H1 (cell line): ENCODE results near the gene VAMP2. TPM values are rescaled to one million over a fixed set of nuclear protein-coding genes. Genes with fewer than 3 reads are reported as not detected.

Source experiments
- CTCF ChIA-PET: fragments of 300-600 bp; sonication (Branson Sonifier 250); formaldehyde crosslinking; loops from one replicate; lab custom pipeline; 2021; ENCODE audit not compliant: partially characterized antibody; lab: Charles Lee
- POLR2A ChIA-PET: fragments of 300-600 bp; sonication (Branson Sonifier 250); formaldehyde crosslinking; loops from one replicate; lab custom pipeline; 2021; ENCODE audit warnings: inconsistent platforms; ENCODE audit not compliant: partially characterized antibody; lab: Charles Lee
- DNase-seq, 2 experiments: peaks; one replicate each; pipeline versions ENCODE4 v3.0.0 to v3.0.0-alpha.2; 2010 to 2022; ENCODE audit warnings: low spot score in 2 of 2, low read depth in 1 of 2, mixed read lengths in 1 of 2
- FAIRE-seq: peaks from 2 replicates; lab custom pipeline; 2011; peaks lifted over from hg19 to GRCh38; lab: Jason Lieb, UNC
- H2AFZ ChIP-seq: 2 replicates; pipeline ENCODE4 v1.8.1; 2012; ENCODE audit warnings: low read length, inconsistent platforms
- H2AK5ac ChIP-seq: 2 replicates; pipeline ENCODE4 v1.6.1; 2013; ENCODE audit warnings: low read depth, low read length
- H2BK120ac ChIP-seq: replicated peaks from 2 replicates; pipeline ENCODE3; 2013; ENCODE audit warnings: low read depth, low read length, inconsistent platforms
- H2BK12ac ChIP-seq: 2 replicates; pipeline ENCODE4 v1.6.1; 2013; ENCODE audit warnings: low read depth, low read length
- H2BK15ac ChIP-seq: 2 replicates; pipeline ENCODE4 v1.6.1; 2013; ENCODE audit warnings: low read length
- H2BK20ac ChIP-seq: 2 replicates; pipeline ENCODE4 v1.6.1; 2013; ENCODE audit warnings: low read length
- H2BK5ac ChIP-seq: 2 replicates; pipeline ENCODE4 v1.6.1; 2013; ENCODE audit warnings: low read depth, low read length
- H3K14ac ChIP-seq: 2 replicates; pipeline ENCODE4 v1.6.1; 2013; ENCODE audit warnings: inconsistent platforms; ENCODE audit not compliant: insufficient read length
- H3K18ac ChIP-seq: 2 replicates; pipeline ENCODE4 v1.6.1; 2013; ENCODE audit warnings: low read length; ENCODE audit errors: extremely low read depth
- H3K23ac ChIP-seq: 2 replicates; pipeline ENCODE4 v1.6.1; 2013; ENCODE audit warnings: inconsistent platforms; ENCODE audit not compliant: insufficient read length
- H3K23me2 ChIP-seq: 2 replicates; pipeline ENCODE4 v1.6.1; 2013; ENCODE audit warnings: low read depth, low read length
- H3K27ac ChIP-seq: 2 replicates; pipeline ENCODE4 v1.6.1; 2011; ENCODE audit warnings: low read depth, low read length, inconsistent platforms
- H3K27me3 ChIP-seq, 4 experiments: replicated peaks in 1 of 4; 1 replicate in 1 of 4; 2 replicates in 3 of 4; pipeline versions ENCODE4 v1.6.1 to v1.8.1; 2011 to 2013; ENCODE audit warnings: low read length in 3 of 4, mild to moderate bottlenecking in 3 of 4, inconsistent platforms in 2 of 4, mixed read lengths in 2 of 4, moderate library complexity in 1 of 4; ENCODE audit not compliant: control insufficient read depth in 3 of 4, insufficient read depth in 3 of 4; ENCODE audit errors: extremely low read depth in 1 of 4
- H3K36me3 ChIP-seq, 4 experiments: 2 replicates each; pipeline versions ENCODE4 v1.6.1 to v1.8.1; 2011 to 2013; ENCODE audit warnings: mild to moderate bottlenecking in 4 of 4, low read length in 3 of 4, moderate library complexity in 2 of 4, control low read depth in 1 of 4, inconsistent platforms in 1 of 4; ENCODE audit not compliant: insufficient read depth in 4 of 4, control insufficient read depth in 2 of 4
- H3K4ac ChIP-seq: replicated peaks from 2 replicates; pipeline ENCODE3; 2013; ENCODE audit warnings: low read length, low read depth, mixed read lengths, inconsistent platforms; ENCODE audit not compliant: insufficient read length
- H3K4me1 ChIP-seq, 4 experiments: replicated peaks in 1 of 4; 1 replicate in 1 of 4; 2 replicates in 3 of 4; pipeline versions ENCODE4 v1.6.1 to v1.8.1; 2011 to 2013; ENCODE audit warnings: low read length in 3 of 4, inconsistent platforms in 2 of 4, mixed read lengths in 1 of 4; ENCODE audit not compliant: insufficient read depth in 4 of 4, control insufficient read depth in 3 of 4
- H3K4me2 ChIP-seq, 2 experiments: 2 replicates each; pipeline versions ENCODE4 v1.6.1 to v1.8.1; 2011 to 2013; ENCODE audit warnings: low read depth in 2 of 2, low read length in 2 of 2, control low read depth in 1 of 2, inconsistent platforms in 1 of 2, mild to moderate bottlenecking in 1 of 2; ENCODE audit not compliant: insufficient read depth in 1 of 2
- H3K4me3 ChIP-seq, 4 experiments: fragments of 200-600, 300-600 bp in 1 of 4; sonication (generic), shearing (Covaris generic), sonication (Bioruptor Twin) in 1 of 4; 2 replicates each; pipeline versions ENCODE4 v1.5.1 to v1.8.1; 2011 to 2016; ENCODE audit warnings: low read length in 4 of 4, low read depth in 3 of 4, control low read depth in 2 of 4, inconsistent platforms in 2 of 4, mild to moderate bottlenecking in 2 of 4, mixed read lengths in 1 of 4, moderate library complexity in 1 of 4; ENCODE audit not compliant: insufficient read depth in 2 of 4; ENCODE audit errors: extremely low read depth in 1 of 4
- H3K56ac ChIP-seq: replicated peaks from 2 replicates; pipeline ENCODE3; 2013; ENCODE audit warnings: low read depth, mild to moderate bottlenecking, mixed read lengths, low read length, inconsistent platforms; ENCODE audit not compliant: insufficient read length
- H3K79me1 ChIP-seq: 2 replicates; pipeline ENCODE4 v1.6.1; 2013; ENCODE audit warnings: low read depth, low read length, control low read depth
- H3K79me2 ChIP-seq, 2 experiments: 2 replicates each; pipeline versions ENCODE4 v1.6.1 to v1.8.1; 2012 to 2013; ENCODE audit warnings: low read length in 2 of 2, mild to moderate bottlenecking in 2 of 2, inconsistent platforms in 1 of 2; ENCODE audit not compliant: insufficient read depth in 2 of 2, control insufficient read depth in 1 of 2
- H3K9ac ChIP-seq, 4 experiments: replicated peaks in 1 of 4; 1 replicate in 1 of 4; 2 replicates in 3 of 4; pipeline versions ENCODE4 v1.6.1 to v1.8.1; 2011 to 2013; ENCODE audit warnings: low read depth in 3 of 4, low read length in 3 of 4, control low read depth in 2 of 4, mild to moderate bottlenecking in 2 of 4, moderate library complexity in 2 of 4, inconsistent platforms in 1 of 4; ENCODE audit errors: extremely low read depth in 1 of 4
- H3K9me3 ChIP-seq, 2 experiments: 2 replicates each; pipeline versions ENCODE4 v1.6.1 to v1.8.1; 2012 to 2013; ENCODE audit warnings: mild to moderate bottlenecking in 2 of 2, moderate library complexity in 2 of 2, control low read depth in 1 of 2, inconsistent platforms in 1 of 2, low read depth in 1 of 2, low read length in 1 of 2, mixed read lengths in 1 of 2; ENCODE audit not compliant: insufficient read depth in 2 of 2
- H4K20me1 ChIP-seq, 2 experiments: replicated peaks in 1 of 2; 2 replicates each; pipeline versions ENCODE3 to v1.8.1; 2011 to 2013; ENCODE audit warnings: inconsistent platforms in 2 of 2, low read length in 2 of 2, mild to moderate bottlenecking in 1 of 2; ENCODE audit not compliant: insufficient read depth in 2 of 2, control insufficient read depth in 1 of 2
- H4K5ac ChIP-seq: 2 replicates; pipeline ENCODE4 v1.6.1; 2013; ENCODE audit warnings: low read length, low read depth, mixed read lengths, inconsistent platforms; ENCODE audit not compliant: insufficient read length
- H4K8ac ChIP-seq: 2 replicates; pipeline ENCODE4 v1.8.0; 2013; ENCODE audit warnings: mild to moderate bottlenecking, moderate library complexity, low read length, inconsistent platforms; ENCODE audit not compliant: insufficient read depth; ENCODE audit errors: extremely low read depth
- H4K91ac ChIP-seq: replicated peaks from 2 replicates; pipeline ENCODE3; 2013; ENCODE audit warnings: low read length, mixed read lengths, inconsistent platforms; ENCODE audit not compliant: insufficient read length
- ASH2L ChIP-seq: fragments of 200-600, 300-600 bp; sonication (generic); IDR thresholded peaks from one replicate; pipeline ENCODE4 v1.7.1; 2017; ENCODE audit warnings: low read length
- CBX8 ChIP-seq: fragments of 300-800, 300-1000 bp; sonication (generic); IDR thresholded peaks from 2 replicates; pipeline ENCODE4 v1.7.1; 2016; ENCODE audit warnings: low read depth, low read length, borderline replicate concordance
- CHD1 ChIP-seq: IDR thresholded peaks from 2 replicates; pipeline ENCODE4 v1.6.1; 2012; ENCODE audit warnings: low read depth, low read length, improper control_type of control experiment
- GTF2F1 ChIP-seq: IDR thresholded peaks from 2 replicates; pipeline ENCODE4 v1.6.1; 2012; ENCODE audit warnings: low read depth, low read length, improper control_type of control experiment, borderline replicate concordance
- JUND ChIP-seq: IDR thresholded peaks from 2 replicates; pipeline ENCODE4 v1.6.1; 2011; ENCODE audit warnings: mild to moderate bottlenecking, improper control_type of control experiment, low read length
- KDM4A ChIP-seq: IDR thresholded peaks from one replicate; pipeline ENCODE4 v1.7.1; 2012; ENCODE audit warnings: low read depth, mild to moderate bottlenecking, moderate library complexity, low read length, inconsistent platforms; ENCODE audit not compliant: severe bottlenecking
- POLR2AphosphoS5 ChIP-seq: IDR thresholded peaks from 2 replicates; pipeline ENCODE4 v1.6.1; 2011; ENCODE audit warnings: low read depth, low read length
- TAF1 ChIP-seq: IDR thresholded peaks from 2 replicates; pipeline ENCODE4 v1.6.1; 2011; ENCODE audit warnings: mild to moderate bottlenecking, low read depth, low read length
- YY1 ChIP-seq: IDR thresholded peaks from 2 replicates; pipeline ENCODE4 v1.6.1; 2011; ENCODE audit warnings: low read depth, mild to moderate bottlenecking, low read length
- WGBS, 2 experiments: shearing (Covaris generic) in 1 of 2; methylation state at CpG; one replicate each; pipeline versions ENCODE4 v1.1.6 to v1.1.7; 2013 to 2015; ENCODE audit warnings: low lambda C conversion rate in 2 of 2, mixed read lengths in 2 of 2, inconsistent platforms in 1 of 2, low coverage in 1 of 2, missing lambda C conversion rate in 1 of 2; ENCODE audit not compliant: insufficient replicate concordance in 2 of 2, insufficient coverage in 1 of 2, insufficient read length in 1 of 2; ENCODE audit errors: extremely low coverage in 1 of 2, missing lambda C conversion rate in 1 of 2; 5-methylcytosine and 5-hydroxymethylcytosine counted together
- polyA plus RNA-seq, 7 experiments: library from polyadenylated mRNA; depleted of rRNA in 3 of 7; stranded (reverse) in 5 of 7; unstranded in 2 of 7; fragments of >200 nt in 5 of 7; fragments of 200-250 nt in 2 of 7; gene quantifications; 1 replicate in 5 of 7; 2 replicates in 1 of 7; 4 replicates in 1 of 7; pipeline versions ENCODE4 v1.2.1 to v1.2.3, GENCODE V29; 2011 to 2013; ENCODE audit warnings: missing spikeins in 2 of 7, mixed read lengths in 2 of 7
- total RNA-seq: library from RNA; stranded (reverse); fragmentation: NEBNext Ultra II Directional; extraction: Animal tissue kit (Norgen Biotek cat#: 25700); gene quantifications from 2 replicates; pipeline ENCODE4 v1.2.1, GENCODE V29; 2021
- TF ChIP-seq, protein P1 (sequence below): IDR thresholded peaks from 2 replicates; pipeline ENCODE4 v1.6.1; 2012; ENCODE audit warnings: low read length, inconsistent platforms

VAMP2 gene
- total and polyA plus RNA-seq, 2 of the 8 experiments (the other 6 are each of a cell fraction or from before 2014, with no cell fraction given), result 19.3 to 20.5 TPM

DNA sequence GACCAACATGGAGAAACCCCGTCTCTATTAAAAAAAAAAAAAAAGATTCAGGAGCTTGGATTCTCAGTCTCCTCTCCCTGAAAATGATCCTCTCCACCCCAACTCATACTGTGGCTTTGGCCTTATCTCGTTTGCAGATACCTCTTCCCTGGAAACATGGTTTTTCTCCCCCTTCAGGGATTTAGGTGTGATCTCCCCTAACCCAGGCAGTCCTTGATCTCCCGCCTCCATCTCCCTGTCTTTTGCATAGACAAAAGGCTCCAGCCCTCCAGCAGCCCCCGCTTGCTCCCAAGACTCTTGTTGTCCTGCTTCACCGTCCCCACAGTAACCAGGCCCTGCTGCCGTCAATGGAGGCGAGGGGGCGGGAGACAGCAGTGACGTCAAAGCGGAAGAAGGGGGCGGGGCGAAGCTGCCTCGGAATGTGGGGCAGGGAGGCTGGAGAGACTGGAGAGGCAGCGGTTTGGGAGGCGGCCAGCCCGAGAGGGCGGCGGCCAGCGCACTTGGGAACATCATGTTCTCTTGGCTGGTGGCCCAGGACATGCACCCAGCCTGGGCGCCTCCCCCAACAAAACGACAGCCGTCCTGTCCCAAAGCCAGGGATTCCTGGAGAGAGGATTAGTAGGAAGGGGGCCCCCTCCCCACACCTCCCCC is 8.7 kb downstream of the VAMP2 start:
- Histone ChIP-seq H2BK5ac (peak overlapping the region; percentile 68; the same call in 1 of the 2 replicates), H3K56ac (no peak overlapping the region), H4K8ac (peak overlapping the region; percentile 83; the same call in 1 of the 2 replicates), H3K23ac (no peak overlapping the region), H3K79me2 (peaks cover 0 to 5% of the 10 kb centered on the region in 2 experiments; a peak in 1 of 4 replicates), H3K36me3 (peaks cover 5 to 9% (median 7%) of the 10 kb centered on the region in 4 experiments; a peak in 6 of 8 replicates), H3K4me2 (peak overlapping the region; percentile 96 to 100), H3K23me2 (peaks cover 21% of the 10 kb centered on the region), H4K91ac (peak overlapping the region; percentile 20), H3K4me1 (peaks cover 12 to 33% (median 19%) of the 10 kb centered on the region in 4 experiments), H2BK15ac (peak overlapping the region; percentile 88), H4K20me1 (peaks cover 0 to 16% of the 10 kb centered on the region in 2 experiments), H2AK5ac (peak overlapping the region; percentile 3; the same call in 1 of the 2 replicates), H2BK12ac (peak overlapping the region; percentile 91), H2BK20ac (no peak overlapping the region), H3K18ac (peak overlapping the region; percentile 38), H4K5ac (no peak overlapping the region), H3K4ac (no peak overlapping the region), H3K4me3 (peak overlapping the region; percentile 22 to 76 (median 36); a peak in 7 of 8 replicates), H2BK120ac (no peak overlapping the region), H3K79me1 (peaks cover 7% of the 10 kb centered on the region; the same call in 1 of the 2 replicates), H3K9ac (peak overlapping the region in 3 of 4 experiments; percentile 22 to 51 (median 48); a peak in 5 of 7 replicates), H3K9me3 (no peaks in the 10 kb centered on the region), H2AFZ (no peak overlapping the region), H3K14ac (no peak overlapping the region), H3K27ac (peak overlapping the region; percentile 84), H3K27me3 (no peaks in the 10 kb centered on the region)
- 12% methylated on average over 16 of the region's 22 CpGs; no CpG with 5 or more reads in 1 of the 2 experiments for WGBS, 2 experiments
- FAIRE-seq, result no peak
- ChIA-PET POLR2A (interaction anchor here (0.7 to 15.7 kb wide), 9 partner anchors 9 to 65 kb away, joined by 3 to 289 read pairs (median 5); partner anchors contain the start of genes ALOXE3, AURKB, HES7 and TMEM107), CTCF (interaction anchor here (0.6 to 10.3 kb wide), 4 partner anchors 11 to 294 kb away, joined by 3 to 133 read pairs (median 4); partner anchors contain the start of gene ALOXE3)
- DNase-seq, result peak; percentile 75 to 99
- TF ChIP-seq JUND (peak; percentile 40; the same call in 1 of the 2 replicates), KDM4A (peak; percentile 32), GTF2F1 (no peak), CBX8 (no peak), YY1 (peak; percentile 75; the same call in 1 of the 2 replicates), TAF1 (peak; percentile 80), POLR2AphosphoS5 (peak; percentile 91), ASH2L (peak; percentile 73), CHD1 (no peak)
- TF ChIP-seq, protein P1, sequence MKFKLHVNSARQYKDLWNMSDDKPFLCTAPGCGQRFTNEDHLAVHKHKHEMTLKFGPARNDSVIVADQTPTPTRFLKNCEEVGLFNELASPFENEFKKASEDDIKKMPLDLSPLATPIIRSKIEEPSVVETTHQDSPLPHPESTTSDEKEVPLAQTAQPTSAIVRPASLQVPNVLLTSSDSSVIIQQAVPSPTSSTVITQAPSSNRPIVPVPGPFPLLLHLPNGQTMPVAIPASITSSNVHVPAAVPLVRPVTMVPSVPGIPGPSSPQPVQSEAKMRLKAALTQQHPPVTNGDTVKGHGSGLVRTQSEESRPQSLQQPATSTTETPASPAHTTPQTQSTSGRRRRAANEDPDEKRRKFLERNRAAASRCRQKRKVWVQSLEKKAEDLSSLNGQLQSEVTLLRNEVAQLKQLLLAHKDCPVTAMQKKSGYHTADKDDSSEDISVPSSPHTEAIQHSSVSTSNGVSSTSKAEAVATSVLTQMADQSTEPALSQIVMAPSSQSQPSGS, result peak; percentile 59; the same call in 1 of the 2 replicates
